LHCN-M2 (cell line): Measurements from ENCODE around the gene GLI1. TPM values are rescaled to one million over a fixed set of nuclear protein-coding genes. Genes with fewer than 3 reads are reported as not detected.
"Not testable (repeated sequence)": the region's sequence is repeated elsewhere in the genome, so short reads cannot be mapped to it uniquely, and the experiment has no call there.

ENCODE experiments used
- DNase-seq: peaks from one replicate; pipeline ENCODE4 v3.0.0-alpha.2; 2012; ENCODE audit warnings: low read depth
- total RNA-seq: library from RNA; depleted of rRNA; stranded (reverse); fragments of >200 nt; gene quantifications from 2 replicates; pipeline ENCODE4 v1.2.3, GENCODE V29; 2014

GLI1 gene
- total RNA-seq, 1 experiment from 2014 or later: 1.1 TPM

DNA sequence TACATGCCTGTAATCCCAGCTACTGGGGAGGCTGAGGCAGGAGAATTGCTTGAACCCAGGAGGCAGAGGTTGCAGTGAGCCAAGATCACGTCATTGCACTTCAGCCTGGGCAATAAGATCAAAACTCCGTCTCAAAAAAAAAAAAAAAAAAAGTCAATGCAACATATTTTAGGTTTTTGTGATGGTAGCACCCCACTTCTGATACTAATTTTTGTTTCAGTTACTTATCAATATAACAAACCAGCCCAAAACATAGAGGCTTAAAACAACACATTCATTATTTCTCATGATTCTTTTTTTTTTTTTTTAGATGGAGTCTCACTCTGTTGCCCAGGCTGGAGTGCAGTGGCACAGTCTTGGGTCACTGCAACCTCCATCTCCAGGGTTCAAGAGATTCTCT is 18.2 kb upstream of the GLI1 start:
- DNase-seq: not testable (repeated sequence)

DNA sequence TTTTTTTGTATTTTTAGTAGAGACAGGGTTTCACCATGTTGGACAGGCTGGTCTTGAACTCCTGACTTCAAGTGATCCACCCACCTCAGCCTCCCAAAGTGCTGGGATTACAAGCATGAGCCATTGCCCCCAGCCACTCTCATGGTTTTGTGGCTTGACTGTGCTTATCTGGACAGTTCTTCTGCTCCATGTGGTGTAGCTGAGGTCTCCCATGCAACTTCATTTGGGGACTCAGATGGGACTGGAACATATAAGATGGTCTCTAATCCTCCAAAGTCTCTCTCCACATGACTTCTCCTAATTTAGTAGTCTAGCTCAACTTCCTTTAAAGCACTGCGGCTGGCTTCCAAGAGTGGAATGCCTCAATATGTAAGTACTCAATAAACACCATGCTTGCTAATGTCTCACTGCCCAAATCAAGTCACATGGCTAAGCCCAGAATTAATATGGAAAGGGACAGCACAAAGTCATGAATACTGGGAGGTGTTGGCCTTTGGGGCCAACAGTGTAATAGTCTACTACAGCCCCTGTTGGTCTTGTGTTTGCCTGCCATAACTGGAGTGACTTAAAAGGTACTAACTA is 17.6 kb upstream of the GLI1 start:
- no peak for DNase-seq

DNA sequence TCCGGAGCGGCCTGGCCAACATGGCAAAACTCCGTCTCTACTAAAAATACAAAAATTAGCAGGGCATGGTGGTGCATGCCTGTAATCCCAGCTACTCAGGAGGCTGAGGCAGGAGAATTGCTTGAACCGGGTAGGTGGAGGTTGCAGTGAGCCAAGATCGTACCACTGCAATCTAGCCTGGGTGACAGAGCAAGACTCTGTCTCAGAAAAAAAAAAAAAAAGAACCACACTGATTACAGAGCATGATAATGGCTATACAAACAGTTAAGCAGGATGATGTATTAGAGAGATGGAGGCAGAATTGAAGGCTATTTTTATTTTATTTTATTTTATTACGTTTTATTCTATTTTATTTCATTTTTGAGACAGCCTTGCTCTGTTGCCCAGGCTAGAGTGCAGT is 15.2 kb upstream of the GLI1 start:
- not testable (repeated sequence) for DNase-seq

DNA sequence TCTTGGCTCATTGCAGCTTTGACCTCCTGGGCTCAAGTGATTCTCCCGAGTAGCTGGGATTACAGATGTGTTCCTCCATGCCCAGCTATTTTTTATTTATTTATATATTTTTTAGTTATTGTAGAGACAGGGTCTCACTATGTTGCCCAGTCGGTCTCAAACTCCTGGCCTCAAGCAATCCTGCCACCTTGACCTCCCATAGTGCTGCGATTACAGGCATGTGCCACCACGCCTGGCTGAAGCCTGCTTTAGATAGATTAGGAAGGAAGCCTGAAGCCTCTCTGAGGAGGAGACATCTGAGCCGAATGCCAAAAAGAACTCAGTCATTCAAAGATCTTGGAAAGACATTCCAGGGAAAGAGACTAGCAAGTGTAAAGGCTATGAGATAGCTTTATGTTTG is 14.8 kb upstream of the GLI1 start:
- DNase-seq: no peak

DNA sequence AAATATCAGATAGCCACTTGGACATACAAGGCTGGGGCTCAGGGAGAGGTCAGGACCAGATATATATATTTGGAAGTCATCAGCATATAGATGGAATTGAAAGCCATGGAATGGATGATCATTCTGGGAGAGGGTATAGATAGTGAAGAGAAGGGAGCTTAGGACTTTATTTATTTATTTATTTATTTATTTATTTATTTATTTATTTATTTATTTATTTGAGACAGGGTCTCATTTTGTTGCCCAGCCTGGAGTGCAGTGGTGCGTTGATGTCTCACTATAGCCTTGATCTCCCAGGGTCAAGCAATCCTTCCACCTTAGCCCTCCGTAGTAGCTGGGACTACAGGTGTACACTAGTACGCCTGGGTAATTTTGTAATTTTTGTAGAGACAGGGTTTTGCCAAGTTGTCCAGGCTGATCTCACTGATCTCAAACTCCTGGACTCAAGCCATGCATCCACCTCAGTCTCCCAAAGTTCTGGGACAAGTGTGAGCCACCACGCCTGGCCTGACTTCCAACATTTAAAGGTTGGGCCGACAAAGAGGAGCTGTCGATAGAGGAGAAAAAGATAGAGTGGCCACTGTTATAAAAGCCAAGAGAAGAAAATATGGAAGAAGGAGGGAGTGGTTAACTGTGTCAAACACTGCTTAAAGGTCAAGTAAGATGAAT is 13.2 kb upstream of the GLI1 start:
- DNase-seq: no peak

DNA sequence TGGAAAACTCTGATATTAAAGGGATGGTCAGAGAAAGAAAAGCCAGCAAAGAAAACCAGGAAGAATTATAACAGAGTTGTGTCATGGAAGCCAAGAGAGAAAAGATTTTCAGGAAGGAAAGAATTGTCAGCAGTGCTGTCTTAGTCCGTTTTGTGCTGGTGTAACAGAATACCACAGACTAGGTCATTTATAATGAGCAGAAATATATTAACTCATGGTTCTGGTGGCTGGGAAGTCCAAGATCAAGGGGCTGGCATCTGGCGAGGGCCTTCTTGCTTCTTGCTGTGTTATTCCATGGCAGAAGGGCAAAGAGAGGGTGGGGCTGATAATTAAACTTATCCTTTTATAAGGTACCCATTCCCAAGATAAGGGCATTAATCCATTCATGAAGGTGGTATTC is 10.9 kb upstream of the GLI1 start:
- no peak for DNase-seq

DNA sequence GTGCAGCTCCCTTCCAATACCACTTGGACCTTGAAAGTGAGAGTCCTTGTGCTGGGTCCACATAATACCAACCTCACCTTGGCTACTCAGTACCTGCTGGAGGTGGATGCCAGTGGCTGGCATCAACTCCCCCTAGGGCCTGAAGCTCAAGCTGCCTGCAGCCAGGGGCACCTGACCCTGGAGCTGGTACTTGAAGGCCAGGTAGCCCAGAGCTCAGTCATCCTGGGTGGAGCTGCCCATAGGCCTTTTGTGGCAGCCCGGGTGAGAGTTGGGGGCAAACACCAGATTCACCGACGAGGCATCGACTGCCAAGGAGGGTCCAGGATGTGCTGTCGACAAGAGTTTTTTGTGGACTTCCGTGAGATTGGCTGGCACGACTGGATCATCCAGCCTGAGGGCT is 10.2 kb upstream of the GLI1 start:
- DNase-seq: no peak

DNA sequence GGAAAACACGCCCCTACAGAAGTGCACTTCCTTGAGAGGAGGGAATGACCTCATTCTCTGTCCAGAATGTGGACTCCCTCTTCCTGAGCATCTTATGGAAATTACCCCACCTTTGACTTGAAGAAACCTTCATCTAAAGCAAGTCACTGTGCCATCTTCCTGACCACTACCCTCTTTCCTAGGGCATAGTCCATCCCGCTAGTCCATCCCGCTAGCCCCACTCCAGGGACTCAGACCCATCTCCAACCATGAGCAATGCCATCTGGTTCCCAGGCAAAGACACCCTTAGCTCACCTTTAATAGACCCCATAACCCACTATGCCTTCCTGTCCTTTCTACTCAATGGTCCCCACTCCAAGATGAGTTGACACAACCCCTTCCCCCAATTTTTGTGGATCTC is 9.5 kb upstream of the GLI1 start:
- no peak for DNase-seq

DNA sequence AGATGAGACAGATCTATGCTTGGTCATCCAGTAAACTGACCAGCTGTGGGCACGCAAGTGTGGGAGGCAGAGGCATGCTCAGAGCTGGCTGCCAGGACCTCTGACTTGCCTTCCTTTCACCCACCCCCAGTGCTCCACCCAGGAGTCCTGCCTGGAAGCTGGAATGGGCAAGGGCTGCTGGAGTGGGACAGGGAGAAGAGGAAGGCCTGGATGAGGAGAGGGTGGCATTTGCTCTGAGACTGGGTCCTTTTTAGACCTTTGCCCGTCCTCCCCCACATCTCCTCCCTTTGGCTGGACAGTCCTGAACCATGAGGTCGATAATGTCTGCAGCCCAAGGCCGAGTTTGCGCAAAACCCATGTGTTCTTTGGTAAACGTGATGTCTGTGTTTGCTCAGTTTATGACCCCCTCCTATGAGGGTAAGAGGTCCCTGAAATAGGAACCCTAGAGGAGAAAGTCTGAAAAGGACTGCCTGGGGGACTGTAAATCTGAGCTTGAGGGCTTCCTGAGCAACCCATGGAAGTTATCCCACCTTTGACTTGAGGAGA is 8.3 kb upstream of the GLI1 start:
- no peak for DNase-seq

DNA sequence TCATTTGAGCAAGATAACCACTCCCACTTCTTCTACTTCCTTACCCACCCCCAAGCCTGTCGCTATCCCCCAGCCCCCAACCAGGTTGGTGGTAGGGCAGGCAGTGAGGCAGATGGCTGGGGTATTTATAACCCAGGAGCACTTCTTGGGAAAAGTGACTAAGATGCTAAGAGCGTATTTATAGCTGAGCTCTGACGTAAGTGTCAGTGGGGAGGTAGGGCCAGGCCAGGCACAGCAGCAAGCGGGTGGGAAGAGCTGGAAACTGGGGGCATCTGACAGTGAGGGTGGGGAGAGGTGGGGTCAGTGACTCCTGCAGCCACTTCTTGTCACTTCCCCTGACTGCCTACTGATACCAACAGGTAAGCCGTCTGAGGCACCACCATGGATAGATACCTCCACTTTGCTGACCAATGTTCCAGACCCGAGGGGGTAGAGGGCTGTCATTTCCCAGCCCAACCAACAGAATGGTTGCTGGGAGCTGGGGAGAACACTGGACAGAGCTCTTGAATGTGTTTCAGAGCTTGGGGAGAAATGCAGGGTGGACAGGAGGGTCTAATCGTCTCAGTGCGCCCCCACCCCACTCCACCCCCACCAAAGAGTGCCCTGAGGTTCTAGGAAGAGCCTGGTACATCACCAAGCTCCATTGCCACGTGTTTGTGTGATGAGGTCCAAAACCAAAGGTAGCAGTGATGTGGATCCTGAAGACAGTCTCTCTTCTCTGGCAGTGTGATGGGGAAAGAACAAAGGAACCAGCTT is 7.2 kb upstream of the GLI1 start:
- peak; percentile 79 for DNase-seq

DNA sequence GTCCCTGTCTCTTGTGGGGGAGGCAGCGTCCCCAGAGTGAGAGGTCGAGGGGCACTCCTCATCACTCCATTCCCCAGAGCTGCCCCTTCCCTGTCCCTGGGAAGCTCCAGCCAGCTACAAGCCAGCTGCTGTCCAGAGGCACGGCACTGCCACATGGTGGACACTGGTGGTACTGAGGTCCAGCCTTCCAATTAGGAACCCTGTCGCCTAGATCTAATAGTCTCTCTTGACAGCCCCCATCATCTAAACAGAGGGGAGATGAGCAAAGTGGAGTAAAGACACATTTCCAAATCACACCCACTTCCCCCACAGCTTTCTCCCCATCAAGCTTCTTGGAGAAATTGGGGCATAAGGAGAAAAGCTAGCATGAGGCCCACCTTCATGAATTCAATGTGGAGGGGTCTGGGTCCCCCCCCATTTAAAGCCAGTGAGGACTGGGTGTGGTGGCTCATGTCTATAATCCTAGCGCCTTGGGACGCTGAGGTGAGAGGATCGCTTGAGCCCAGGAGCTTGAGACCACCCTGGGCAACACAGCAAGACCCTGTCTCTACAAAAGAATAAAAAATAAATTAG is 6.6 kb upstream of the GLI1 start:
- DNase-seq: peak; percentile 65

DNA sequence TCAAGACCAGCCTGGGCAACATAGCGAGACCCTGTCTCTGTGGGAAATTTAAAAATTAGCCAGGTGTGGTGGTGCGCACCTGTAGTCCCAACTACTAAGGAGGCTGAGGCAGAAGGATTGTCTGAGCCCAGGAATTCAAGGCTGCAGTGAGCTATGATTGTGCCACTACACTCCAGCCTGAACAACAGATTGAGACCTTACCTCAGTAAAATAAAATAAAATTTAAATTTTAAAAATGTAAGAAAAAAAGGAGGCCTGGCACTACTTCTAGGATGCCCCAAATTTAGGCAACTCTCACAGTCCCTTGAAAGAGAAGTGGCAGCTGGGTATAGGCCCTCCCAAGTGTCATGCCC is 5.4 kb upstream of the GLI1 start:
- no peak for DNase-seq

DNA sequence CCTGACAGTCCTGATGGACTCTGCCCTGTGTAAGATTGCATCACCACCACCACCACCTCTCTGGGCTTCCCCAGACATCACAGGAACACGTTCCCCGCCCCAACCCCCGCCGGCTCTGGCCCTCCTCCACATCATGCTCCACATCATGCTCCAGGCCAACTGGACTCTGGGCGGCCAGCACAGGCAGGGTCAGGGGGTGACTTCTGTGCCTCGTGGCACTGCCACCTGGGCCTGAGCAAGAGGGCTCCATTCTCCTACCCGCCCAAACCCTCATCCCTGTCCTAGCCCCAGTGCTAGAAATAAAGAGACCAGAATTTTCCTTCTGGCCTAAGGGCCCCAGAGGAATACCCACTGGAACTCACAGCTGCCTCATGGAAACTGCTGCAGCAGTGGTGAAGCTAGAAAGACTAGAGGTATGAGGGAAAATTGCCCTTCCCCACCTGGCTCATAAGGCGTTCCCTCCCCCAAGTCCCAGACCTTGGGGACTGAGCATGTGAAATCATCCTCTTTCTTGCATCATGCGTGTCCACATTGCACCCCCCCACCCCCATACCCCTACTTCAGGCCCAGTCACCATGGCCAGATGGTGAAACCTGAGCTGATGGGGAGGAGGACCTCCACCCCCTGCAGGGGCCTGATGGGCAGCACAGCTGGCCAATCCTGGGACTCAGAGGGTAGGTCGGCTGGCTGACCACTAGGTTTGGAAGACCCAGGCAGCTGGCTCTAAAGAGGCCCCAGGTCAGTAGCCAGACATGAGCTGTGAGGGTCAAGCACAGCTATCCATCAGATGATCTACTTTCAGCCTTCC is 4.8 kb upstream of the GLI1 start, which contains the start of gene INHBE:
TSS of gene INHBE (plus strand) at position 742 of the 808 bp plus-strand sequence. CDS start 230 bp downstream, outside the sequence.
- peak; percentile 84 for DNase-seq

DNA sequence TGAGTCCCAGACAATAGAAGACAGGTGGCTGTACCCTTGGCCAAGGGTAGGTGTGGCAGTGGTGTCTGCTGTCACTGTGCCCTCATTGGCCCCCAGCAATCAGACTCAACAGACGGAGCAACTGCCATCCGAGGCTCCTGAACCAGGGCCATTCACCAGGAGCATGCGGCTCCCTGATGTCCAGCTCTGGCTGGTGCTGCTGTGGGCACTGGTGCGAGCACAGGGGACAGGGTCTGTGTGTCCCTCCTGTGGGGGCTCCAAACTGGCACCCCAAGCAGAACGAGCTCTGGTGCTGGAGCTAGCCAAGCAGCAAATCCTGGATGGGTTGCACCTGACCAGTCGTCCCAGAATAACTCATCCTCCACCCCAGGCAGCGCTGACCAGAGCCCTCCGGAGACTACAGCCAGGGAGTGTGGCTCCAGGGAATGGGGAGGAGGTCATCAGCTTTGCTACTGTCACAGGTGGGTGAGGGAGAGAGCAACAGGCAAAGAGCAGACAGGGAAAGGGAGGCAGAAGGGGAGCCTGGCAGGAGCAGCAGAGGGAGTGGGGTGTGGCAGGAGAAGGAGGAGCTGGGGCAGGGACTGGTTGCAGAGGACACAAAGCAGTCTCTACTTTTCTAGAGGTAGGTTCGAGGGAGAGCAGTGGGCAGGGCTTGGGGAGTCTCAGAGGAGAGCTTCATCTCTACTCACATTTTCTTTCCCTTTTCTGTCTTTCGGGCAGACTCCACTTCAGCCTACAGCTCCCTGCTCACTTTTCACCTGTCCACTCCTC is 4.0 kb upstream of the GLI1 start:
- no peak for DNase-seq

DNA sequence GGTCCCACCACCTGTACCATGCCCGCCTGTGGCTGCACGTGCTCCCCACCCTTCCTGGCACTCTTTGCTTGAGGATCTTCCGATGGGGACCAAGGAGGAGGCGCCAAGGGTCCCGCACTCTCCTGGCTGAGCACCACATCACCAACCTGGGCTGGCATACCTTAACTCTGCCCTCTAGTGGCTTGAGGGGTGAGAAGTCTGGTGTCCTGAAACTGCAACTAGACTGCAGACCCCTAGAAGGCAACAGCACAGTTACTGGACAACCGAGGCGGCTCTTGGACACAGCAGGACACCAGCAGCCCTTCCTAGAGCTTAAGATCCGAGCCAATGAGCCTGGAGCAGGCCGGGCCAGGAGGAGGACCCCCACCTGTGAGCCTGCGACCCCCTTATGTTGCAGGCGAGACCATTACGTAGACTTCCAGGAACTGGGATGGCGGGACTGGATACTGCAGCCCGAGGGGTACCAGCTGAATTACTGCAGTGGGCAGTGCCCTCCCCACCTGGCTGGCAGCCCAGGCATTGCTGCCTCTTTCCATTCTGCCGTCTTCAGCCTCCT is 3.4 kb upstream of the GLI1 start:
- DNase-seq: peak; percentile 35

DNA sequence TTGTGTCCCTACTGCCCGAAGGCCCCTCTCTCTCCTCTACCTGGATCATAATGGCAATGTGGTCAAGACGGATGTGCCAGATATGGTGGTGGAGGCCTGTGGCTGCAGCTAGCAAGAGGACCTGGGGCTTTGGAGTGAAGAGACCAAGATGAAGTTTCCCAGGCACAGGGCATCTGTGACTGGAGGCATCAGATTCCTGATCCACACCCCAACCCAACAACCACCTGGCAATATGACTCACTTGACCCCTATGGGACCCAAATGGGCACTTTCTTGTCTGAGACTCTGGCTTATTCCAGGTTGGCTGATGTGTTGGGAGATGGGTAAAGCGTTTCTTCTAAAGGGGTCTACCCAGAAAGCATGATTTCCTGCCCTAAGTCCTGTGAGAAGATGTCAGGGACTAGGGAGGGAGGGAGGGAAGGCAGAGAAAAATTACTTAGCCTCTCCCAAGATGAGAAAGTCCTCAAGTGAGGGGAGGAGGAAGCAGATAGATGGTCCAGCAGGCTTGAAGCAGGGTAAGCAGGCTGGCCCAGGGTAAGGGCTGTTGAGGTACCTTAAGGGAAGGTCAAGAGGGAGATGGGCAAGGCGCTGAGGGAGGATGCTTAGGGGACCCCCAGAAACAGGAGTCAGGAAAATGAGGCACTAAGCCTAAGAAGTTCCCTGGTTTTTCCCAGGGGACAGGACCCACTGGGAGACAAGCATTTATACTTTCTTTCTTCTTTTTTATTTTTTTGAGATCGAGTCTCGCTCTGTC is 2.7 kb upstream of the GLI1 start:
- DNase-seq: no peak

DNA sequence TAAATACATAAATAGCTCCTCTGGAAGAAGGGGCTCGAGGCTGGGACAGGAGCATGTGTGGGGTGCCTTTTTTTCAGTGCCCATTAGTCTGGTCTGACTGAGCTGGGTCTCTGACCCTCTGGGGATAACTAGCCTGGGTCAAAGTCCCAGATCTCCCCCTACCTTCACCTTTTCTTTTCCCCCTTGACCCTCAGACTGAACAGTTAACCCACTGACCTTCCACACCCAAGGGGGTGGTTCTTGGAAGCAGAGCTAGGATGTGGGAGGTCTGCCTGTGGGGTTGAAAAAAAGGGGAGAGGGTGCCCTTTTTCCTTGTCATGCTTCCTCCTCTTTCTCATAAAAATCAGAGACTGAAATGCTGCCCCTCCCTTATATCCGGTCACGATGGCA is 925 bp upstream of the GLI1 start:
- DNase-seq: no peak

DNA sequence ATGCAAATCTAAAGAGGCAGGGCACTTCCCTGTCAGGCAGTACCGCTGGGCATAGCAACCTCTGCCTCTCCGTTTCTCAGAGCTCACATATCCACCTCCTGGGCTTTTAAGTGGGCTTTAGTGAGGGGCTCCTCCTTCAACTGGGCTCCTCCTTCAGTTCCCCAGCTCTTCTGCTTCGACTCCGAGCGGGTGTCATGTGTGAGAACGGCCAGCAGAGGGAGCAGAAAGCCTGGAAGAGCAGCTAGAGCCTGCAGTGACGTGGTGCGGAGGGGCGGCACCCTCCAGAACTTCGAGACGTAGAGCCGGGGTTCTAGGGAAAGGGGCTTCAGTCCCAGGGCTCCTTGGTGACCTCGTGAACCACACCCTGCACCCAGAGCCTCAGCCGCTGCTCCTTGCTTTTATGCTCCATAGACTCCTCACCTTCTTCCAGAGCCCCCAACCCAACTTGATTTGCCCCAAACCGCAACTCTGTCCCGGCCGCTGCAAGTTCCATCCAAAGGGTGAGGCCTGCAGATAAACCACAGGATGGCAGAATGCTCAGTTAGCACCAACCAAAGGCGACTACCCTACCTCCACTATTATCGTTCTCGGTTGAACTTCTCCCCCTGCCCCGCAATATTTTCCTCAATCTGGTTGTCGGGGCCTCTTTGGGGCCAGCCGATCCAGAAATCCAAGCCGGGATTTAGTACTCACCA is 383 bp upstream of the GLI1 start:
- DNase-seq: peak; percentile 93

DNA sequence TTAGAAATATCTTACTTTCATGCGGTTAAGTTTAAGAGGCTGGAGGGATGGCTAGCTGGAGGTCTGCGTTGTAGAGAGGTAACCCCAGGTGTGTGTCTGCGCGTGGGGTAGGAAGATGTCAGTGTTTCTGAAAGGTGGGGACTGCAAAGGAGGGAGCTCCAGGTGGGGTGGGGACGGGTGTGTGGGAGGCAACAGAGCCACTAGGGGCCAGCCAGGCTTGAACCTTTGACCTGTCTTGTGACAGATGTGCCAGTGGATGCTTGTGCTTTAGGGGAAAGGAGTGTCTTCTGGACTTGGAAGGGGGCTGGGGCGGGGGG is 841 bp downstream of the GLI1 start:
- no peak for DNase-seq
